Neural crest cell (in vitro differentiated cells): ENCODE measurements around the gene ANKZF1. TPM values are rescaled to one million over a fixed set of nuclear protein-coding genes. Genes with fewer than 3 reads are reported as not detected.
"Not testable (repeated sequence)": the region's sequence is repeated elsewhere in the genome, so short reads cannot be mapped to it uniquely, and the experiment has no call there.

Source experiments
- DNase-seq: peaks from one replicate; pipeline ENCODE4 v3.0.0; 2021; ENCODE audit warnings: low read depth, mixed read lengths, low spot score
- H3K27ac Mint-ChIP-seq: one replicate; pipeline ENCODE4 v1.8.0; 2021; ENCODE audit warnings: mild to moderate bottlenecking, mixed read lengths; ENCODE audit not compliant: unreplicated experiment
- H3K27me3 Mint-ChIP-seq: 2 replicates; pipeline ENCODE4 v1.8.0; 2021; ENCODE audit warnings: low read depth, mild to moderate bottlenecking, mixed read lengths
- H3K36me3 Mint-ChIP-seq: 2 replicates; pipeline ENCODE4 v1.8.0; 2021; ENCODE audit warnings: low read depth, mild to moderate bottlenecking, mixed read lengths
- H3K4me1 Mint-ChIP-seq: 2 replicates; pipeline ENCODE4 v1.8.0; 2021; ENCODE audit warnings: mixed read lengths
- H3K4me3 Mint-ChIP-seq: one replicate; pipeline ENCODE4 v1.8.0; 2021; ENCODE audit warnings: mild to moderate bottlenecking, mixed read lengths
- H3K9me3 Mint-ChIP-seq: 2 replicates; pipeline ENCODE4 v1.8.0; 2021; ENCODE audit warnings: mixed read lengths
- CTCF ChIP-seq: fragments of 200-600 bp; sonication (generic); conservative IDR thresholded peaks from 2 replicates; pipeline ENCODE4 v1.5.0; 2021; ENCODE audit warnings: antibody characterized with exemption, mild to moderate bottlenecking
- total RNA-seq: library from RNA; stranded (reverse); gene quantifications from 2 replicates; pipeline ENCODE4 v1.2.1, GENCODE V29; 2021

ANKZF1 gene
- total RNA-seq, 1 donor from 2014 or later: 36.4 TPM

- Mint-ChIP-seq H3K36me3 (peaks cover 5% of the 10 kb centered on the region), H3K9me3 (peaks cover 7% of the 10 kb centered on the region), H3K27ac (no peak overlapping the region), H3K4me3 (no peak overlapping the region), H3K4me1 (peaks cover 7% of the 10 kb centered on the region), H3K27me3 (peaks cover 14% of the 10 kb centered on the region)
- no peak for TF ChIP-seq CTCF
- no peak for DNase-seq
These were observed 30.0 kb upstream of the ANKZF1 start for GRCh38 chr2:219199470-219200211.

- H3K36me3 Mint-ChIP-seq, H3K9me3 Mint-ChIP-seq, H3K27me3 Mint-ChIP-seq, DNase-seq, H3K4me1 Mint-ChIP-seq: not testable (repeated sequence)
- Mint-ChIP-seq H3K27ac (peak overlapping the region; percentile 51), H3K4me3 (peak overlapping the region; percentile 36)
These were observed 28.9 kb upstream of the ANKZF1 start for GRCh38 chr2:219200502-219201326.

- not testable (repeated sequence) for H3K4me3 Mint-ChIP-seq, H3K27ac Mint-ChIP-seq
- H3K4me1 Mint-ChIP-seq: peaks cover 12% of the 10 kb centered on the region
These were observed 28.3 kb upstream of the ANKZF1 start for GRCh38 chr2:219201331-219201730.

GRCh38 chr2:219204425-219205164 is 25.0 kb upstream of the ANKZF1 start:
- Mint-ChIP-seq H3K36me3 (peaks cover 9% of the 10 kb centered on the region), H3K4me3 (peak overlapping the region; percentile 67), H3K9me3 (peaks cover 7% of the 10 kb centered on the region), H3K4me1 (peaks cover 29% of the 10 kb centered on the region), H3K27me3 (peaks cover 3% of the 10 kb centered on the region), H3K27ac (peak overlapping the region; percentile 91)
- no peak for TF ChIP-seq CTCF
- DNase-seq: no peak

More at GRCh38 chr2:219201331-219201730, 28.3 kb upstream of the ANKZF1 start:
- not testable (repeated sequence) for H3K9me3 Mint-ChIP-seq, DNase-seq, H3K36me3 Mint-ChIP-seq
- peaks cover 11% of the 10 kb centered on the region for H3K27me3 Mint-ChIP-seq

- TF ChIP-seq CTCF: no peak
- no peak for DNase-seq
- peaks cover 7% of the 10 kb centered on the region for H3K9me3 Mint-ChIP-seq
- H3K27me3 Mint-ChIP-seq: peaks cover 3% of the 10 kb centered on the region
- H3K4me1 Mint-ChIP-seq: peaks cover 29% of the 10 kb centered on the region
- no peak overlapping the region for H3K27ac Mint-ChIP-seq
- H3K4me3 Mint-ChIP-seq: peak overlapping the region; percentile 67
- H3K36me3 Mint-ChIP-seq: peaks cover 9% of the 10 kb centered on the region
These were observed 24.5 kb upstream of the ANKZF1 start for GRCh38 chr2:219205165-219205538.

GRCh38 chr2:219205981-219206327 is 23.7 kb upstream of the ANKZF1 start:
- no peak for DNase-seq
- Mint-ChIP-seq H3K36me3 (peaks cover 4% of the 10 kb centered on the region), H3K27me3 (peaks cover 3% of the 10 kb centered on the region), H3K4me1 (peaks cover 23% of the 10 kb centered on the region), H3K4me3 (peak overlapping the region; percentile 92), H3K27ac (peak overlapping the region; percentile 96), H3K9me3 (peaks cover 4% of the 10 kb centered on the region)
- no peak for TF ChIP-seq CTCF
